H9 (cell line): ENCODE results near the gene CTSE. TPM values are rescaled to one million over a fixed set of nuclear protein-coding genes. Genes with fewer than 3 reads are reported as not detected.

Source experiments
- DNase-seq: peaks from one replicate; pipeline ENCODE4 v3.0.0-alpha.2; 2017
- H2AFZ ChIP-seq: one replicate; pipeline ENCODE4 v1.6.1; 2013; ENCODE audit warnings: mild to moderate bottlenecking, low read length, control low read depth, moderate library complexity
- H2AK5ac ChIP-seq: 2 replicates; pipeline ENCODE4 v1.6.1; 2013; ENCODE audit warnings: low read length, control low read depth, mixed read lengths; ENCODE audit not compliant: insufficient read length
- H2BK120ac ChIP-seq: one replicate; pipeline ENCODE4 v1.6.1; 2013; ENCODE audit warnings: low read depth, mild to moderate bottlenecking, low read length, control low read depth, inconsistent platforms; ENCODE audit not compliant: poor library complexity, severe bottlenecking
- H2BK12ac ChIP-seq: 2 replicates; pipeline ENCODE4 v1.6.1; 2013; ENCODE audit warnings: low read length, control low read depth, mixed read lengths, low read depth; ENCODE audit not compliant: insufficient read length
- H2BK15ac ChIP-seq: 2 replicates; pipeline ENCODE4 v1.6.1; 2013; ENCODE audit warnings: low read depth, low read length, control low read depth
- H2BK20ac ChIP-seq: one replicate; pipeline ENCODE4 v1.6.1; 2013; ENCODE audit warnings: low read depth, mild to moderate bottlenecking, low read length, control low read depth, inconsistent platforms; ENCODE audit not compliant: poor library complexity, severe bottlenecking
- H2BK5ac ChIP-seq: 2 replicates; pipeline ENCODE4 v1.6.1; 2013; ENCODE audit warnings: low read length, control low read depth, mixed read lengths; ENCODE audit not compliant: insufficient read length
- H3K14ac ChIP-seq: 2 replicates; pipeline ENCODE4 v1.6.1; 2013; ENCODE audit warnings: low read length, control low read depth; ENCODE audit not compliant: insufficient read depth
- H3K18ac ChIP-seq: 2 replicates; pipeline ENCODE4 v1.6.1; 2013; ENCODE audit warnings: low read depth, mild to moderate bottlenecking, mixed read lengths, low read length, control low read depth; ENCODE audit not compliant: insufficient read length
- H3K23ac ChIP-seq: 2 replicates; pipeline ENCODE4 v1.6.1; 2013; ENCODE audit warnings: low read length, control low read depth, mixed read lengths, low read depth; ENCODE audit not compliant: insufficient read length
- H3K23me2 ChIP-seq: 2 replicates; pipeline ENCODE4 v1.6.1; 2013; ENCODE audit warnings: low read depth, mild to moderate bottlenecking, mixed read lengths, low read length, control low read depth; ENCODE audit not compliant: insufficient read length, poor library complexity, severe bottlenecking
- H3K27ac ChIP-seq: 2 replicates; pipeline ENCODE4 v1.5.1; 2013; ENCODE audit warnings: low read length, control low read depth, mixed read lengths, low read depth; ENCODE audit not compliant: insufficient read length
- H3K27me3 ChIP-seq: 2 replicates; pipeline ENCODE4 v1.6.1; 2013; ENCODE audit warnings: low read length, control low read depth, inconsistent platforms; ENCODE audit not compliant: insufficient read depth
- H3K4ac ChIP-seq: 2 replicates; pipeline ENCODE4 v1.6.1; 2013; ENCODE audit warnings: low read depth, mild to moderate bottlenecking, control low read depth, inconsistent platforms, low read length, moderate library complexity
- H3K4me1 ChIP-seq: 2 replicates; pipeline ENCODE4 v1.6.1; 2013; ENCODE audit warnings: low read length, control low read depth, inconsistent platforms; ENCODE audit not compliant: insufficient read depth
- H3K4me2 ChIP-seq: 2 replicates; pipeline ENCODE4 v1.6.1; 2013; ENCODE audit warnings: low read length, control low read depth, mixed read lengths; ENCODE audit not compliant: insufficient read length, insufficient read depth
- H3K56ac ChIP-seq: 2 replicates; pipeline ENCODE4 v1.6.1; 2013; ENCODE audit warnings: low read depth, mild to moderate bottlenecking, mixed read lengths, low read length, control low read depth; ENCODE audit not compliant: insufficient read length
- H3K79me1 ChIP-seq: 2 replicates; pipeline ENCODE4 v1.6.1; 2013; ENCODE audit warnings: low read depth, mild to moderate bottlenecking, moderate library complexity, low read length, control low read depth, inconsistent platforms; ENCODE audit not compliant: insufficient read depth, poor library complexity, severe bottlenecking
- H3K79me2 ChIP-seq: 2 replicates; pipeline ENCODE4 v1.6.1; 2013; ENCODE audit warnings: low read length, control low read depth, inconsistent platforms; ENCODE audit not compliant: insufficient read depth
- H3K9ac ChIP-seq: 2 replicates; pipeline ENCODE4 v1.6.1; 2013; ENCODE audit warnings: low read length, control low read depth, mixed read lengths; ENCODE audit not compliant: insufficient read length; ENCODE audit errors: extremely low read depth
- H3K9me3 ChIP-seq: one replicate; pipeline ENCODE4 v1.6.1; 2013; ENCODE audit warnings: low read depth, low read length, inconsistent platforms; ENCODE audit not compliant: control insufficient read depth
- H3T11ph ChIP-seq: one replicate; pipeline ENCODE4 v1.6.1; 2013; ENCODE audit warnings: mild to moderate bottlenecking, low read length, control low read depth, inconsistent platforms
- H4K20me1 ChIP-seq: one replicate; pipeline ENCODE4 v1.6.1; 2013; ENCODE audit not compliant: control insufficient read depth, insufficient read length, insufficient read depth
- H4K5ac ChIP-seq: 2 replicates; pipeline ENCODE4 v1.6.1; 2013; ENCODE audit warnings: low read depth, mild to moderate bottlenecking, mixed read lengths, low read length, control low read depth; ENCODE audit not compliant: insufficient read length
- H4K8ac ChIP-seq: replicated peaks from 2 replicates; pipeline ENCODE4 v1.6.1; 2013; ENCODE audit warnings: low read length, control low read depth, mixed read lengths, low read depth; ENCODE audit not compliant: insufficient read length
- H4K91ac ChIP-seq: 2 replicates; pipeline ENCODE4 v1.6.1; 2013; ENCODE audit warnings: low read depth, mild to moderate bottlenecking, moderate library complexity, mixed read lengths, low read length, control low read depth; ENCODE audit not compliant: insufficient read length
- H3K27ac Mint-ChIP-seq, 3 experiments: 2 replicates in 2 of 3; 3 replicates in 1 of 3; pipeline ENCODE4 v1.8.0; 2020 to 2021; ENCODE audit warnings: mixed read lengths in 3 of 3, mild to moderate bottlenecking in 1 of 3, moderate library complexity in 1 of 3
- H3K27me3 Mint-ChIP-seq: 2 replicates; pipeline ENCODE4 v1.8.0; 2021; ENCODE audit warnings: low read depth, mild to moderate bottlenecking, moderate library complexity, mixed read lengths
- H3K36me3 Mint-ChIP-seq, 3 experiments: 2 replicates in 2 of 3; 3 replicates in 1 of 3; pipeline ENCODE4 v1.8.0; 2020 to 2021; ENCODE audit warnings: low read depth in 3 of 3, mixed read lengths in 3 of 3; ENCODE audit not compliant: insufficient read depth in 1 of 3
- H3K4me1 Mint-ChIP-seq, 2 experiments: 2 replicates each; pipeline ENCODE4 v1.8.0; 2020; ENCODE audit warnings: mixed read lengths in 2 of 2
- H3K4me3 Mint-ChIP-seq, 2 experiments: 2 replicates in 1 of 2; 3 replicates in 1 of 2; pipeline ENCODE4 v1.8.0; 2020 to 2021; ENCODE audit warnings: mild to moderate bottlenecking in 2 of 2, mixed read lengths in 2 of 2, moderate library complexity in 1 of 2
- H3K9me3 Mint-ChIP-seq, 2 experiments: 2 replicates in 1 of 2; 3 replicates in 1 of 2; pipeline ENCODE4 v1.8.0; 2020; ENCODE audit warnings: mild to moderate bottlenecking in 2 of 2, mixed read lengths in 2 of 2, moderate library complexity in 1 of 2
- CTCF ChIP-seq: fragments of 200-600 bp; sonication (generic); conservative IDR thresholded peaks from 3 replicates; pipeline ENCODE4 v1.8.0; 2021; ENCODE audit warnings: antibody characterized with exemption, mild to moderate bottlenecking
- WGBS: extraction: QIAGEN DNeasy Blood & Tissue Kit; methylation state at CpG from one replicate; pipeline ENCODE4 v1.1.7; 2013; ENCODE audit warnings: missing lambda C conversion rate, low lambda C conversion rate, mixed read lengths; ENCODE audit not compliant: insufficient read length; ENCODE audit errors: extremely low coverage; 5-methylcytosine and 5-hydroxymethylcytosine counted together
- total RNA-seq: library from RNA; stranded (reverse); gene quantifications from 2 replicates; pipeline ENCODE4 v1.2.1, GENCODE V29; 2021

CTSE gene
- total RNA-seq, 1 experiment from 2014 or later, result not detected

- Histone ChIP-seq H4K5ac (no peak overlapping the region), H3K4me2 (no peak overlapping the region), H3K27me3 (peaks cover 8% of the 10 kb centered on the region; the same call in 1 of the 2 replicates), H2BK20ac (no peak overlapping the region), H3K23me2 (peaks cover 3% of the 10 kb centered on the region), H3T11ph (no peak overlapping the region), H4K91ac (no peak overlapping the region), H3K18ac (no peak overlapping the region), H2BK12ac (no peak overlapping the region), H3K4ac (no peak overlapping the region), H3K79me2 (no peaks in the 10 kb centered on the region), H2AK5ac (no peak overlapping the region), H3K14ac (no peak overlapping the region), H2AFZ (no peak overlapping the region), H3K9ac (no peak overlapping the region), H3K27ac (no peak overlapping the region), H3K4me1 (no peaks in the 10 kb centered on the region), H2BK120ac (no peak overlapping the region), H3K79me1 (no peaks in the 10 kb centered on the region), H3K56ac (no peak overlapping the region), H3K23ac (no peak overlapping the region), H3K9me3 (no peaks in the 10 kb centered on the region), H2BK15ac (no peak overlapping the region), H2BK5ac (no peak overlapping the region), H4K8ac (no peak overlapping the region), H4K20me1 (peaks cover 2% of the 10 kb centered on the region)
- DNase-seq, result peak; percentile 51
- WGBS, result no CpG with 5 or more reads among the region's 3 CpGs
- Mint-ChIP-seq H3K9me3 (peaks cover 0 to 3% of the 10 kb centered on the region in 2 experiments; a peak in 2 of 5 replicates), H3K27ac (0 out of 7 replicates have a peak overlapping the region, but pooled peaks of 1 of the 3 experiments have one; percentile 17), H3K4me1 (peaks cover 19 to 34% of the 10 kb centered on the region in 2 experiments), H3K27me3 (peaks cover 23% of the 10 kb centered on the region), H3K36me3 (no peaks in the 10 kb centered on the region; a peak in 2 of 7 replicates), H3K4me3 (no peak overlapping the region)
- TF ChIP-seq CTCF, result no peak
Measured at GRCh38 chr1:206001476-206001888, 22.2 kb downstream of the CTSE start.
